ENCODE measurements around the gene SLC26A11. TPM values are rescaled to one million over a fixed set of nuclear protein-coding genes. Genes with fewer than 3 reads are reported as not detected.

Gene SLC26A11
- total and polyA plus RNA-seq, 2 of the 13 experiments (the other 11 are each of a cell fraction or from before 2014, with no cell fraction given): 8.7 to 13.2 TPM

- TF ChIP-seq SMAD3 (CRISPR knock-in tag; IDR thresholded peaks at IDR 0.05) (peak; percentile 63; the same call in 1 of the 2 replicates), MEIS2 (CRISPR knock-in tag; IDR thresholded peaks at IDR 0.05) (no peak; the same call in 1 of the 2 replicates), ZNF839 (CRISPR knock-in tag; IDR thresholded peaks at IDR 0.05; ENCODE audit: borderline replicate concordance) (no peak), SRSF4 (IDR thresholded peaks at IDR 0.05; ENCODE audit: low read depth, low read length, poor library complexity, severe bottlenecking) (no peak), ZNF160 (CRISPR knock-in tag; IDR thresholded peaks at IDR 0.05) (peak; percentile 57; the same call in 1 of the 2 replicates), TIGD3 (CRISPR knock-in tag; IDR thresholded peaks at IDR 0.05; ENCODE audit: borderline replicate concordance) (no peak), ZNF784 (CRISPR knock-in tag; IDR thresholded peaks at IDR 0.05; ENCODE audit: borderline replicate concordance) (0 out of 2 replicates have a peak, but pooled peaks have one; percentile 89), MEIS1 (CRISPR knock-in tag; IDR thresholded peaks at IDR 0.05; ENCODE audit: borderline replicate concordance) (no peak), RFX3 (CRISPR knock-in tag; IDR thresholded peaks at IDR 0.05) (no peak), ZSCAN30 (CRISPR knock-in tag; IDR thresholded peaks at IDR 0.05) (no peak), GPN1 (CRISPR knock-in tag; IDR thresholded peaks at IDR 0.05; ENCODE audit: borderline replicate concordance) (no peak), SMAD1 (CRISPR knock-in tag; IDR thresholded peaks at IDR 0.05; ENCODE audit: borderline replicate concordance, low read depth) (no peak; the same call in 1 of the 2 replicates), CEBPG (CRISPR knock-in tag; IDR thresholded peaks at IDR 0.05) (peak; percentile 37; the same call in 1 of the 2 replicates), HNRNPK (IDR thresholded peaks at IDR 0.05; ENCODE audit: low read depth, low read length, poor library complexity, severe bottlenecking) (no peak), HMG20B (CRISPR knock-in tag; conservative IDR thresholded peaks at IDR 0.05) (peak; percentile 95), ZNF253 (CRISPR knock-in tag; IDR thresholded peaks at IDR 0.05; ENCODE audit: borderline replicate concordance) (no peak), KIAA2018 (CRISPR knock-in tag; IDR thresholded peaks at IDR 0.05; ENCODE audit: borderline replicate concordance) (no peak), TP53 (CRISPR knock-in tag; conservative IDR thresholded peaks at IDR 0.05) (0 out of 2 replicates have a peak, but pooled peaks have one; percentile 30)
These were observed 43.3 kb downstream of the SLC26A11 start (continued) for GRCh38 chr17:80263253-80264204.

Measured in HepG2 (cell line).